Liver (tissue), 9 donors: ENCODE results near the gene KRR1. TPM values are rescaled to one million over a fixed set of nuclear protein-coding genes. Genes with fewer than 3 reads are reported as not detected.
"Not testable (repeated sequence)": the region's sequence is repeated elsewhere in the genome, so short reads cannot be mapped to it uniquely, and the experiment has no call there.

Source experiments
- DNase-seq: peaks from one replicate; pipeline ENCODE4 v3.0.0-alpha.2; 2017; ENCODE audit warnings: low spot score
- H3K27ac ChIP-seq, 2 donors: one replicate each; pipeline ENCODE4 v1.7.0; 2013; ENCODE audit warnings: inconsistent platforms in 2 of 2, low read length in 2 of 2, control low read depth in 1 of 2, low read depth in 1 of 2, mild to moderate bottlenecking in 1 of 2
- H3K27me3 ChIP-seq, 4 donors: one replicate each; pipeline versions ENCODE4 v1.6.1 to v1.7.0; 2013; ENCODE audit warnings: low read length in 3 of 4, inconsistent platforms in 1 of 4, mild to moderate bottlenecking in 1 of 4, moderate library complexity in 1 of 4; ENCODE audit not compliant: control insufficient read depth in 4 of 4, insufficient read depth in 4 of 4
- H3K36me3 ChIP-seq, 4 donors: one replicate each; pipeline versions ENCODE4 v1.6.1 to v1.7.0; 2013; ENCODE audit warnings: low read length in 3 of 4, mild to moderate bottlenecking in 3 of 4, low read depth in 1 of 4, moderate library complexity in 1 of 4; ENCODE audit not compliant: control insufficient read depth in 4 of 4, insufficient read depth in 3 of 4
- H3K4me1 ChIP-seq, 4 donors: one replicate each; pipeline versions ENCODE4 v1.6.1 to v1.7.0; 2013; ENCODE audit warnings: low read length in 3 of 4, mild to moderate bottlenecking in 3 of 4, moderate library complexity in 1 of 4; ENCODE audit not compliant: control insufficient read depth in 4 of 4, insufficient read depth in 4 of 4
- H3K4me3 ChIP-seq, 3 donors: one replicate each; pipeline versions ENCODE4 v1.6.1 to v1.7.0; 2013; ENCODE audit warnings: low read length in 3 of 3, control low read depth in 1 of 3, low read depth in 1 of 3, mild to moderate bottlenecking in 1 of 3
- H3K9ac ChIP-seq, 2 donors: one replicate each; pipeline ENCODE4 v1.7.0; 2013; ENCODE audit warnings: low read length in 2 of 2, mild to moderate bottlenecking in 2 of 2, moderate library complexity in 2 of 2, control low read depth in 1 of 2, low read depth in 1 of 2
- H3K9me3 ChIP-seq, 4 donors: one replicate each; pipeline versions ENCODE4 v1.6.1 to v1.7.0; 2013; ENCODE audit warnings: low read length in 3 of 4; ENCODE audit not compliant: control insufficient read depth in 4 of 4
- FOXA1 ChIP-seq: IDR thresholded peaks from 2 replicates; pipeline ENCODE4 v1.6.1; 2016; ENCODE audit warnings: antibody characterized with exemption
- FOXA2 ChIP-seq: IDR thresholded peaks from 2 replicates; pipeline ENCODE4 v1.6.1; 2016; ENCODE audit warnings: antibody characterized with exemption
- GABPA ChIP-seq, 2 donors: IDR thresholded peaks in 1 of 2; conservative IDR thresholded peaks in 1 of 2; 2 replicates each; pipeline ENCODE4 v1.6.1; 2016; ENCODE audit warnings: antibody characterized with exemption in 2 of 2, mild to moderate bottlenecking in 1 of 2, moderate library complexity in 1 of 2
- HNF4A ChIP-seq, 2 donors: conservative IDR thresholded peaks; 2 replicates each; pipeline ENCODE4 v1.6.1; 2016; ENCODE audit warnings: antibody characterized with exemption in 2 of 2, mild to moderate bottlenecking in 2 of 2
- HNF4G ChIP-seq: IDR thresholded peaks from 2 replicates; pipeline ENCODE4 v1.6.1; 2016; ENCODE audit warnings: antibody characterized with exemption
- JUND ChIP-seq, 2 donors: IDR thresholded peaks; 2 replicates each; pipeline ENCODE4 v1.6.1; 2016; ENCODE audit warnings: antibody characterized with exemption in 2 of 2
- NR2F2 ChIP-seq: IDR thresholded peaks from 2 replicates; pipeline ENCODE4 v1.6.1; 2016; ENCODE audit warnings: antibody characterized with exemption
- RAD21 ChIP-seq, 2 donors: IDR thresholded peaks; 2 replicates each; pipeline ENCODE4 v1.6.1; 2016; ENCODE audit warnings: antibody characterized with exemption in 2 of 2, mild to moderate bottlenecking in 2 of 2
- RXRA ChIP-seq, 2 donors: IDR thresholded peaks; 2 replicates each; pipeline ENCODE4 v1.6.1; 2017 to 2018; ENCODE audit warnings: antibody characterized with exemption in 2 of 2, mild to moderate bottlenecking in 1 of 2
- TAF1 ChIP-seq: conservative IDR thresholded peaks from 2 replicates; pipeline ENCODE4 v1.6.1; 2016; ENCODE audit warnings: antibody characterized with exemption, mild to moderate bottlenecking
- WGBS: extraction: QIAGEN DNeasy Blood & Tissue Kit; methylation state at CpG from one replicate; pipeline ENCODE4 v1.1.7; 2013; 5-methylcytosine and 5-hydroxymethylcytosine counted together
- polyA plus RNA-seq, 2 donors: library from polyadenylated mRNA; stranded (reverse) in 1 of 2; unstranded in 1 of 2; fragments of 200-250 nt in 1 of 2; fragments of >200 nt in 1 of 2; fragmentation: Nextera tagmentation in 1 of 2; extraction: Ambion mirVana in 1 of 2; gene quantifications; one replicate each; pipeline versions ENCODE4 v1.2.1 to v1.2.3, GENCODE V29; 2013 to 2015
- total RNA-seq, 2 donors: library from RNA; depleted of rRNA; stranded (reverse); fragments of >200 nt; gene quantifications; one replicate each; pipeline ENCODE4 v1.2.3, GENCODE V29; 2014
- TF ChIP-seq, protein P1 (sequence below): IDR thresholded peaks from 2 replicates; pipeline ENCODE4 v1.6.1; 2016; ENCODE audit warnings: antibody characterized with exemption
- TF ChIP-seq, protein P2 (sequence below): IDR thresholded peaks from 2 replicates; pipeline ENCODE4 v1.6.1; 2016; ENCODE audit warnings: antibody characterized with exemption, mild to moderate bottlenecking
- donor health status: healthy.
- donor health status: healthy.
- donor health status: healthy.
- donor health status: healthy.
- donor health status: healthy.

KRR1 gene
- total and polyA plus RNA-seq, 4 donors: 9.9 to 19.8 (median 14.9) TPM

DNA sequence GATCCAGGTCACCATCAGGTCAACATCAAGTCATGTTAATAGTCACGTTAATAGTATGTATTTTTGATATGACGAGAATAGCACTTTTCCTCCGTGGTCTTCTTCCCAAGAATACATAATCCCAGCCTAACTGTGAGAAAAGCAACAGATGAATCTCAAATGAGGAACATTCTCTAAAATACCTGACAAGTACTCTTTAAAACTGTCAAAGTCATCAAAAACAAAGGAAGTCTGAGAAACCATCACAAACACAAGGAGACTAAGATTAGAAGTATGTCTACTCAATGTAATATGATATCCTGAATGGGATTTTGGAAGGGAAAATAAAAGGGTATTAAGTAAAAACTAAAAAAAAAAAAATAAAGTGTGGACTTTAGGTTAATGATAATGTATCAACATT, 67.7 kb downstream of the KRR1 start:
- Histone ChIP-seq H3K4me3 (no peak overlapping the region), H3K9ac (no peak overlapping the region), H3K9me3 (no peaks in the 10 kb centered on the region), H3K27me3 (no peaks in the 10 kb centered on the region), H3K27ac (no peak overlapping the region), H3K36me3 (no peaks in the 10 kb centered on the region), H3K4me1 (no peaks in the 10 kb centered on the region)
- 57% methylated on average over 3 of the region's 3 CpGs for WGBS
- TF ChIP-seq GABPA (IDR thresholded peaks at IDR 0.05 in 1 of 2, conservative IDR thresholded peaks at IDR 0.05 in 1 of 2): no peak
- TF ChIP-seq NR2F2: no peak
- TF ChIP-seq HNF4A (conservative IDR thresholded peaks at IDR 0.05): no peak
- no peak for TF ChIP-seq RAD21 (IDR thresholded peaks at IDR 0.05)
- TF ChIP-seq JUND (IDR thresholded peaks at IDR 0.05): no peak
- no peak for TF ChIP-seq FOXA1
- TF ChIP-seq RXRA (IDR thresholded peaks at IDR 0.05): no peak
- TF ChIP-seq, protein P1, sequence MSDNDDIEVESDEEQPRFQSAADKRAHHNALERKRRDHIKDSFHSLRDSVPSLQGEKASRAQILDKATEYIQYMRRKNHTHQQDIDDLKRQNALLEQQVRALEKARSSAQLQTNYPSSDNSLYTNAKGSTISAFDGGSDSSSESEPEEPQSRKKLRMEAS: no peak
- TF ChIP-seq FOXA2: no peak
- TF ChIP-seq HNF4G: no peak
- TF ChIP-seq TAF1: no peak
- TF ChIP-seq, protein P2, sequence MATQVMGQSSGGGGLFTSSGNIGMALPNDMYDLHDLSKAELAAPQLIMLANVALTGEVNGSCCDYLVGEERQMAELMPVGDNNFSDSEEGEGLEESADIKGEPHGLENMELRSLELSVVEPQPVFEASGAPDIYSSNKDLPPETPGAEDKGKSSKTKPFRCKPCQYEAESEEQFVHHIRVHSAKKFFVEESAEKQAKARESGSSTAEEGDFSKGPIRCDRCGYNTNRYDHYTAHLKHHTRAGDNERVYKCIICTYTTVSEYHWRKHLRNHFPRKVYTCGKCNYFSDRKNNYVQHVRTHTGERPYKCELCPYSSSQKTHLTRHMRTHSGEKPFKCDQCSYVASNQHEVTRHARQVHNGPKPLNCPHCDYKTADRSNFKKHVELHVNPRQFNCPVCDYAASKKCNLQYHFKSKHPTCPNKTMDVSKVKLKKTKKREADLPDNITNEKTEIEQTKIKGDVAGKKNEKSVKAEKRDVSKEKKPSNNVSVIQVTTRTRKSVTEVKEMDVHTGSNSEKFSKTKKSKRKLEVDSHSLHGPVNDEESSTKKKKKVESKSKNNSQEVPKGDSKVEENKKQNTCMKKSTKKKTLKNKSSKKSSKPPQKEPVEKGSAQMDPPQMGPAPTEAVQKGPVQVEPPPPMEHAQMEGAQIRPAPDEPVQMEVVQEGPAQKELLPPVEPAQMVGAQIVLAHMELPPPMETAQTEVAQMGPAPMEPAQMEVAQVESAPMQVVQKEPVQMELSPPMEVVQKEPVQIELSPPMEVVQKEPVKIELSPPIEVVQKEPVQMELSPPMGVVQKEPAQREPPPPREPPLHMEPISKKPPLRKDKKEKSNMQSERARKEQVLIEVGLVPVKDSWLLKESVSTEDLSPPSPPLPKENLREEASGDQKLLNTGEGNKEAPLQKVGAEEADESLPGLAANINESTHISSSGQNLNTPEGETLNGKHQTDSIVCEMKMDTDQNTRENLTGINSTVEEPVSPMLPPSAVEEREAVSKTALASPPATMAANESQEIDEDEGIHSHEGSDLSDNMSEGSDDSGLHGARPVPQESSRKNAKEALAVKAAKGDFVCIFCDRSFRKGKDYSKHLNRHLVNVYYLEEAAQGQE: no peak
- no peak for DNase-seq

DNA sequence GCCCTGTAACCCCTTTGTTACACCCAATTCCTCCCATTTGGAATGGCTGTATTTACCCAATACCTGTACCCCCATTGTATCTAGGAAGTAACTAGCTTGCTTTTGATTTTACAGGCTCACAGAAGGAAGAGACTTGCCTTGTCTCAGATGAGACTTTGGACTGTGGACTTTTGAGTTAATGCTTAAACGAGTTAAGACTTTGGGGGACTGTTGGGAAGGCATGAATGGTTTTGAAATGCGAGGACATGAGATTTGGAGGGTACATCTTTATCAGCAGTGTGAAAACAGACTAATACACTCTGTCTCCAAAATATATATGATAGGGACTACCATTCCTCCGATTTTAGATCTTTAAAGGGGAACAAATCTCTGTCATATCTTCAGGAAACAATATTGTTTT, 69.0 kb downstream of the KRR1 start:
- not testable (repeated sequence) for H3K36me3 ChIP-seq, H3K27ac ChIP-seq, H3K4me3 ChIP-seq, H3K4me1 ChIP-seq, H3K9me3 ChIP-seq, H3K9ac ChIP-seq, H3K27me3 ChIP-seq, DNase-seq
- 29% methylated on average over 3 of the region's 3 CpGs for WGBS

DNA sequence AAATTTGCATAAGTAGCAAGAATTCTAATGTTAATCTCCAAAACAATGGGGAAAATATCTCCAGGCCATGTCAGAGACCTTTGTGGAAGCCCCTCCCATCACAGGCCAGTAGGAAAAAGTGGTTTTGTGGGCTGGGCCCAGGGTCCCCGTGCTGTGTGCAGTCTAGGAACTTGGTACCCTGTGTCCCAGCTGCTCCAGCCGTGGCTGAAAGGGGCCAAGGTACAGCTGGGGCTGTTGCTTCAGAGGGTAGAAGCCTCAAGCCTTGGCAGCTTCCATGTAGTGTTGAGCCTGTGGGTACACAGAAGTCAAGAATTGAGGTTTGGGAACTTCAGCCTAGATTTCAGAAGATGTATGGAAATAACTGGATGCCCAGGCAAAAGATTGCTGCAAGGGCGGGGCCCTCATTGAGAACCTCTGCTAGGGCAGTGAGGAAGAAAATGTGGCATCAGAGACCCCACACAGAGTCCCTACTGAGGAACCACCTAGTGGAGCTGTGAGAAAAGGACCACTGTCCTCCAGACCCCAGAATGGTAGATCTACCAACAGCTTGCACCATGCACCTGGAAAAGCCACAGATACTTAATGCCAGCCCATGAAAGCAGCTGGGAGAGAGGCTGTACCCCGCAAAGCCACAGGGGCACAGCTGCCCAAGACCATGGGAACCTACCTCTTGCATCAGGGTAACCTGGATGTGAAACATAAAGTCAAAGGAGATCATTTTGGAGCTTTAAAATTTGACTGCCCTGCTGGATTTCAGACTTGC, 69.5 kb downstream of the KRR1 start:
- 82% methylated on average over 4 of the region's 4 CpGs for WGBS
- H3K27ac ChIP-seq, DNase-seq, H3K4me3 ChIP-seq, H3K4me1 ChIP-seq, H3K9ac ChIP-seq, H3K9me3 ChIP-seq, H3K27me3 ChIP-seq, H3K36me3 ChIP-seq: not testable (repeated sequence)

Other genes starting within 250 kb of the KRR1 start
- 1 to 10 TPM; 1.4 to 3.1 TPM for gene CAPS2, start 181.3 kb downstream of the KRR1 start, total RNA-seq
- 1 to 10 TPM in 1 of 2 donors, under 1 TPM in 1; 0.91 to 1.4 TPM for gene CAPS2, start 181.3 kb downstream of the KRR1 start, polyA plus RNA-seq
- gene GLIPR1L1, start 176.9 kb downstream of the KRR1 start, total RNA-seq: not detected
- not detected for gene GLIPR1L1, start 176.9 kb downstream of the KRR1 start, polyA plus RNA-seq
- gene GLIPR1L2, start 120.5 kb downstream of the KRR1 start, total RNA-seq: under 1 TPM; 0.05 to 0.25 TPM
- gene GLIPR1L2, start 120.5 kb downstream of the KRR1 start, polyA plus RNA-seq: under 1 TPM; 0.28 to 0.38 TPM
- gene GLIPR1, start 30.9 kb downstream of the KRR1 start, total RNA-seq: 1 to 10 TPM; 4.8 to 8.2 TPM
- 1 to 10 TPM; 3.0 to 4.6 TPM for gene GLIPR1, start 30.9 kb downstream of the KRR1 start, polyA plus RNA-seq